Retinal pigment epithelial cell (primary cell): ENCODE measurements around the gene MLPH.

Source experiments
- DNase-seq: peaks from one replicate; pipeline ENCODE4 v3.0.0-alpha.2; 2010; ENCODE audit warnings: low read depth
- H3K4me3 ChIP-seq: 2 replicates; pipeline ENCODE4 v1.5.1; 2011; ENCODE audit warnings: mild to moderate bottlenecking, low read length, control low read depth, moderate library complexity
- CTCF ChIP-seq: conservative IDR thresholded peaks from 2 replicates; pipeline ENCODE4 v1.5.1; 2011; ENCODE audit warnings: low read depth, low read length, control low read depth, inconsistent platforms

The MLPH gene

GRCh38 chr2:237568121-237568660, 81.1 kb downstream of the MLPH start:
- DNase-seq = no peak
- no peak for TF ChIP-seq CTCF
- H3K4me3 ChIP-seq = no peak overlapping the region

- TF ChIP-seq CTCF = no peak
- H3K4me3 ChIP-seq = no peak overlapping the region
- no peak for DNase-seq
Measured at GRCh38 chr2:237569041-237569440, 82.0 kb downstream of the MLPH start.

GRCh38 chr2:237569896-237570295, 82.8 kb downstream of the MLPH start:
- H3K4me3 ChIP-seq = no peak overlapping the region
- DNase-seq = no peak
- TF ChIP-seq CTCF = no peak

- DNase-seq = no peak
- no peak overlapping the region for H3K4me3 ChIP-seq
- TF ChIP-seq CTCF = no peak
Measured at GRCh38 chr2:237570776-237571335, 83.8 kb downstream of the MLPH start.

- no peak overlapping the region for H3K4me3 ChIP-seq
- TF ChIP-seq CTCF = no peak
- no peak for DNase-seq
Measured at GRCh38 chr2:237571551-237571950, 84.5 kb downstream of the MLPH start.

- TF ChIP-seq CTCF = peak; percentile 90
- peak; percentile 56 for DNase-seq
- no peak overlapping the region for H3K4me3 ChIP-seq
Measured at GRCh38 chr2:237572021-237572741, 85.1 kb downstream of the MLPH start.

- no peak for TF ChIP-seq CTCF
Measured at GRCh38 chr2:237572742-237573101, 85.7 kb downstream of the MLPH start.

More at GRCh38 chr2:237572742-237573101, 85.7 kb downstream of the MLPH start:
- H3K4me3 ChIP-seq = no peak overlapping the region
- DNase-seq = no peak
